Endothelial cell of umbilical vein (primary cell): ENCODE measurements around the gene GIT2. TPM values are rescaled to one million over a fixed set of nuclear protein-coding genes. Genes with fewer than 3 reads are reported as not detected.

ENCODE experiments used
- BruUV-seq: library from RNA; stranded (reverse); fragments of 400-500 nt; replicated peaks from 2 replicates; lab custom pipeline; 2021; lab: Mats Ljungman, UMichigan
- CTCF ChIA-PET: fragments of 300-600, 350-600 bp; sonication (Branson Sonifier 250); formaldehyde crosslinking; loops from one replicate; lab custom pipeline; 2021; ENCODE audit warnings: antibody characterized with exemption, inconsistent platforms; lab: Charles Lee
- POLR2A ChIA-PET: fragments of 300-600, 350-600 bp; sonication (Branson Sonifier 250); formaldehyde crosslinking; loops from one replicate; lab custom pipeline; 2021; ENCODE audit warnings: antibody characterized with exemption, inconsistent platforms; lab: Charles Lee
- DNase-seq: peaks from one replicate; pipeline ENCODE4 v3.0.0-alpha.2; 2011; ENCODE audit warnings: low read depth, low spot score
- FAIRE-seq: peaks from 2 replicates; lab custom pipeline; 2011; peaks lifted over from hg19 to GRCh38; lab: Jason Lieb, UNC
- H2AFZ ChIP-seq: 2 replicates; pipeline ENCODE4 v1.6.0; 2012; ENCODE audit warnings: low read depth, low read length, control low read depth, inconsistent platforms
- H3K27ac ChIP-seq: 2 replicates; pipeline ENCODE4 v1.5.1; 2011; ENCODE audit warnings: low read depth, mild to moderate bottlenecking, control low read depth, low read length, moderate library complexity; ENCODE audit not compliant: insufficient read depth
- H3K27me3 ChIP-seq, 2 experiments: 2 replicates each; pipeline versions ENCODE4 v1.6.0 to v1.6.1; 2011; ENCODE audit warnings: low read length in 2 of 2, mixed read lengths in 1 of 2; ENCODE audit not compliant: control insufficient read depth in 2 of 2, insufficient read depth in 2 of 2
- H3K36me3 ChIP-seq, 2 experiments: 2 replicates in 1 of 2; 3 replicates in 1 of 2; pipeline ENCODE4 v1.5.1; 2011; ENCODE audit warnings: low read length in 2 of 2, mild to moderate bottlenecking in 1 of 2, moderate library complexity in 1 of 2; ENCODE audit not compliant: control insufficient read depth in 2 of 2, insufficient read depth in 2 of 2; ENCODE audit errors: extremely low read depth in 1 of 2
- H3K4me1 ChIP-seq: 3 replicates; pipeline ENCODE4 v1.5.1; 2011; ENCODE audit warnings: mild to moderate bottlenecking, low read length; ENCODE audit not compliant: control insufficient read depth, insufficient read depth; ENCODE audit errors: extremely low read depth
- H3K4me2 ChIP-seq: 2 replicates; pipeline ENCODE4 v1.6.1; 2011; ENCODE audit warnings: low read length, control low read depth, mixed read lengths; ENCODE audit not compliant: insufficient read depth
- H3K4me3 ChIP-seq, 3 experiments: fragments of 200-600 bp in 1 of 3; sonication (generic), shearing (Covaris generic) in 1 of 3; replicated peaks in 1 of 3; 2 replicates each; pipeline ENCODE4 v1.5.1; 2011 to 2016; ENCODE audit warnings: control low read depth in 3 of 3, low read length in 3 of 3, mild to moderate bottlenecking in 2 of 3, inconsistent platforms in 1 of 3, low read depth in 1 of 3, moderate library complexity in 1 of 3; ENCODE audit not compliant: insufficient read depth in 1 of 3
- H3K79me2 ChIP-seq: 2 replicates; pipeline ENCODE4 v1.6.0; 2012; ENCODE audit warnings: low read length, inconsistent platforms; ENCODE audit not compliant: control insufficient read depth, insufficient read depth
- H3K9ac ChIP-seq: replicated peaks from 2 replicates; pipeline ENCODE3; 2011; ENCODE audit warnings: low read length, control low read depth; ENCODE audit not compliant: insufficient read depth; ENCODE audit errors: extremely low read depth
- H3K9me1 ChIP-seq: replicated peaks from 3 replicates; pipeline ENCODE4 v1.6.0; 2011; ENCODE audit warnings: mild to moderate bottlenecking, low read length; ENCODE audit not compliant: control insufficient read depth, insufficient read depth; ENCODE audit errors: extremely low read depth
- H3K9me3 ChIP-seq: replicated peaks from 2 replicates; pipeline ENCODE4 v1.5.1; 2012; ENCODE audit warnings: low read length, inconsistent platforms; ENCODE audit not compliant: control insufficient read depth, insufficient read depth
- H4K20me1 ChIP-seq: replicated peaks from 2 replicates; pipeline ENCODE3; 2011; ENCODE audit warnings: mild to moderate bottlenecking, low read length; ENCODE audit not compliant: control insufficient read depth, insufficient read depth; ENCODE audit errors: extremely low read depth
- CTCF ChIP-seq, 2 donors: IDR thresholded peaks; 1 replicate in 1 of 2; 2 replicates in 1 of 2; pipeline ENCODE4 v1.5.1; 2011; ENCODE audit warnings: low read length in 2 of 2, mild to moderate bottlenecking in 2 of 2, moderate library complexity in 2 of 2, control low read depth in 1 of 2, inconsistent platforms in 1 of 2, low read depth in 1 of 2; ENCODE audit not compliant: insufficient read depth in 1 of 2; ENCODE audit errors: extremely low read depth in 1 of 2
- EZH2 ChIP-seq: IDR thresholded peaks from 2 replicates; pipeline ENCODE4 v1.6.1; 2012; ENCODE audit warnings: borderline replicate concordance, low read depth, mild to moderate bottlenecking, moderate library complexity, low read length, inconsistent platforms; ENCODE audit not compliant: severe bottlenecking
- FOS ChIP-seq: IDR thresholded peaks from 2 replicates; pipeline ENCODE4 v1.6.1; 2011; ENCODE audit warnings: mild to moderate bottlenecking, low read length, moderate library complexity, borderline replicate concordance; ENCODE audit not compliant: insufficient read depth
- GATA2 ChIP-seq: IDR thresholded peaks from 2 replicates; pipeline ENCODE4 v1.7.0; 2011; ENCODE audit warnings: low read depth, mild to moderate bottlenecking, moderate library complexity, mixed read lengths, low read length; ENCODE audit not compliant: insufficient read length, insufficient read depth
- JUN ChIP-seq: IDR thresholded peaks from 2 replicates; pipeline ENCODE4 v1.6.1; 2011; ENCODE audit warnings: borderline replicate concordance, low read depth; ENCODE audit not compliant: insufficient read length, insufficient read depth
- MYC ChIP-seq: IDR thresholded peaks from one replicate; pipeline ENCODE4 v1.6.1; 2011; ENCODE audit warnings: mild to moderate bottlenecking, low read depth, low read length
- POLR2A ChIP-seq: IDR thresholded peaks from 2 replicates; pipeline ENCODE4 v1.6.1; 2012; ENCODE audit warnings: low read depth, mild to moderate bottlenecking, control low read depth, low read length
- POLR2AphosphoS5 ChIP-seq: IDR thresholded peaks from 2 replicates; pipeline ENCODE4 v1.6.1; 2012; ENCODE audit warnings: low read depth, mild to moderate bottlenecking, control low read depth, low read length, moderate library complexity; ENCODE audit not compliant: insufficient read depth
- dilution Hi-C: fragments of 300-500 bp; cut with MboI; formaldehyde crosslinking; loops from one replicate; pipeline ENCODE4 v1.15.0; 2019; ENCODE audit warnings: low sequenced_read_pairs; ENCODE audit not compliant: extremely low pct_ligation_motif_present
- intact Hi-C: fragments of 100-400 bp; cut with micrococcal nuclease; formaldehyde crosslinking; loops from one replicate; pipeline ENCODE4 v1.10.0; 2022
- polyA plus RNA-seq, 4 experiments: library from polyadenylated mRNA; depleted of rRNA in 3 of 4; stranded (reverse) in 3 of 4; unstranded in 1 of 4; fragments of >200 nt; gene quantifications; 2 replicates each; pipeline versions ENCODE4 v1.2.1 to v1.2.3, GENCODE V29; 2011 to 2012; ENCODE audit warnings: missing spikeins in 1 of 4
- total RNA-seq: library from RNA; stranded (reverse); gene quantifications from 2 replicates; pipeline ENCODE4 v1.2.3, GENCODE V29; 2021
- TF ChIP-seq, protein P1 (sequence below): IDR thresholded peaks from 2 replicates; pipeline ENCODE4 v1.6.1; 2011; ENCODE audit not compliant: insufficient read depth, insufficient read length

The GIT2 gene
- total and polyA plus RNA-seq, 2 donors (not counting 3 experiments of a cell fraction or from before 2014, with no cell fraction given), result 37.3 to 77.2 TPM

DNA sequence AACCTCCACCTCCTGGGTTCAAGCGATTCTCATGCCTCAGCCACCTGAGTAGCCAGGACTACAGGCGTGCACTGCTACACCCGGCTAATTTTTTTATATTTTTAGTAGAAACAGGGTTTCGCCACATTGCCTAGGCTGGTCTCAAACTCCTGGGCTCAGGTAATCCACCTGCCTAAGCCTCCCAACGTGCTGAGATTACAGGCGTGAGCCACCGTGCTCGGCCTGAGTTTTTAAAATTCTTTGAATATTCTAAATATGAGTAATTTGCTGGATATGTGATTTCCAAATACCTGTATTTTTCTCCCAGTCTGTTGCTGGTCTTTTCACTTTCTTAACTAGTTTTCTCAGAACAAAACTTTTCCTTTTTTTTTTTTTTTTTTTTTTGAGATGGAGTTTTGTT, 27.4 kb downstream of the GIT2 start:
- no peaks in the 10 kb centered on the region for H3K9me3 ChIP-seq
- FAIRE-seq (no peak), DNase-seq (no peak)
- no peaks in the 10 kb centered on the region for H4K20me1 ChIP-seq
- no peak overlapping the region for H3K27ac ChIP-seq
- no TSS peak for BruUV-seq
- H3K36me3 ChIP-seq, result peaks cover 8 to 9% of the 10 kb centered on the region in 2 experiments
- H3K79me2 ChIP-seq, result no peaks in the 10 kb centered on the region
- H3K4me3 ChIP-seq, result no peak overlapping the region
- H3K4me2 ChIP-seq, result no peak overlapping the region
- no peak overlapping the region for H3K9ac ChIP-seq
- H3K27me3 ChIP-seq, result no peaks in the 10 kb centered on the region
- peaks cover 11% of the 10 kb centered on the region for H3K4me1 ChIP-seq
- intact Hi-C loops, result no loop called here
- dilution Hi-C loops, result no loop called here
- no peak overlapping the region for H2AFZ ChIP-seq
- no peaks in the 10 kb centered on the region for H3K9me1 ChIP-seq
- TF ChIP-seq POLR2AphosphoS5, result no peak
- TF ChIP-seq POLR2A, result no peak
- TF ChIP-seq JUN, result no peak
- TF ChIP-seq, protein P1, sequence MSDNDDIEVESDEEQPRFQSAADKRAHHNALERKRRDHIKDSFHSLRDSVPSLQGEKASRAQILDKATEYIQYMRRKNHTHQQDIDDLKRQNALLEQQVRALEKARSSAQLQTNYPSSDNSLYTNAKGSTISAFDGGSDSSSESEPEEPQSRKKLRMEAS, result no peak
- TF ChIP-seq CTCF (IDR thresholded peaks at IDR 0.05; ENCODE audit: extremely low read depth in 1 of 2, insufficient read depth in 1 of 2, low read depth in 1 of 2, low read length in 2 of 2), result no peak
- no peak for TF ChIP-seq FOS
- no peak for TF ChIP-seq GATA2
- no peak for TF ChIP-seq MYC
- no peak for TF ChIP-seq EZH2
- ChIA-PET POLR2A (no interaction called here), CTCF (no interaction called here)
